Glutamatergic neuron (in vitro differentiated cells): ENCODE measurements around the gene UBE2E2. TPM values are rescaled to one million over a fixed set of nuclear protein-coding genes. Genes with fewer than 3 reads are reported as not detected.

Experiments
- DNase-seq: peaks from one replicate; pipeline ENCODE4 v3.0.0; 2022
- H3K27ac Mint-ChIP-seq: one replicate; pipeline ENCODE4 v1.8.0; 2020; ENCODE audit warnings: mild to moderate bottlenecking, mixed read lengths, inconsistent platforms; ENCODE audit not compliant: unreplicated experiment
- H3K27me3 Mint-ChIP-seq: one replicate; pipeline ENCODE4 v1.8.0; 2020; ENCODE audit warnings: mild to moderate bottlenecking, moderate library complexity, mixed read lengths, inconsistent platforms; ENCODE audit not compliant: unreplicated experiment
- H3K36me3 Mint-ChIP-seq: one replicate; pipeline ENCODE4 v1.8.0; 2020; ENCODE audit warnings: mild to moderate bottlenecking, mixed read lengths, inconsistent platforms; ENCODE audit not compliant: unreplicated experiment
- H3K4me1 Mint-ChIP-seq: one replicate; pipeline ENCODE4 v1.8.0; 2020; ENCODE audit warnings: mild to moderate bottlenecking, low read depth, mixed read lengths, inconsistent platforms; ENCODE audit not compliant: unreplicated experiment
- H3K4me3 Mint-ChIP-seq: one replicate; pipeline ENCODE4 v1.8.0; 2020; ENCODE audit warnings: mild to moderate bottlenecking, mixed read lengths, inconsistent platforms; ENCODE audit not compliant: unreplicated experiment
- H3K9me3 Mint-ChIP-seq: one replicate; pipeline ENCODE4 v1.8.0; 2020; ENCODE audit warnings: mild to moderate bottlenecking, moderate library complexity, mixed read lengths, inconsistent platforms; ENCODE audit not compliant: unreplicated experiment
- total RNA-seq: library from RNA; stranded (reverse); fragmentation: NEBNext Ultra II Directional; extraction: Animal tissue kit (Norgen Biotek cat#: 25700); gene quantifications from one replicate; pipeline ENCODE4 v1.2.1, GENCODE V29; 2021; ENCODE audit not compliant: unreplicated experiment
- TF ChIP-seq, protein P1 (sequence below): fragments of 200-600 bp; sonication (generic); IDR thresholded peaks from one replicate; pipeline ENCODE4 v1.5.0; 2021; ENCODE audit not compliant: partially characterized antibody, unreplicated experiment

The UBE2E2 gene
- total RNA-seq, 1 donor from 2014 or later, result 40.6 TPM

DNA sequence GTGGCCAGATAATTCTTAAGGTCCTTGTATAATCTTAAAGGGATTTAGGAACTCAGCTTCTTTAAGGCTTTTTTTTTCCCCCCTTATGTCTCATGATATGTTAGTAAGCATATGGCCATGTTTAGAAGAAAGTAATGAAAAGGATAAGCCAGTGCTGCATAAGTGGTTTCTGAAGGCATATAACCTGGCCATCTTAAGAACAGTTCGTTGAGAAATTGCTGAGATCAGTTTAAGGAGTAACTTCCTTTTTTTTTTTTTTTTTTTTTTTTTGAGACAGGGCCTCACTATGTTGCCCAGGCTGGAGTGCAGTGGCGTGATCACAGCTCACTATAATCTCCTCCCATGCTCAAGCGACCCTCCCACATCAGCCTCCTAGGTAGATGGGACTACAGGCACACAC lies 51.7 kb downstream of the UBE2E2 start:
- H3K9me3 Mint-ChIP-seq, result no peaks in the 10 kb centered on the region
- no peaks in the 10 kb centered on the region for H3K4me1 Mint-ChIP-seq
- H3K27ac Mint-ChIP-seq, result no peak overlapping the region

DNA sequence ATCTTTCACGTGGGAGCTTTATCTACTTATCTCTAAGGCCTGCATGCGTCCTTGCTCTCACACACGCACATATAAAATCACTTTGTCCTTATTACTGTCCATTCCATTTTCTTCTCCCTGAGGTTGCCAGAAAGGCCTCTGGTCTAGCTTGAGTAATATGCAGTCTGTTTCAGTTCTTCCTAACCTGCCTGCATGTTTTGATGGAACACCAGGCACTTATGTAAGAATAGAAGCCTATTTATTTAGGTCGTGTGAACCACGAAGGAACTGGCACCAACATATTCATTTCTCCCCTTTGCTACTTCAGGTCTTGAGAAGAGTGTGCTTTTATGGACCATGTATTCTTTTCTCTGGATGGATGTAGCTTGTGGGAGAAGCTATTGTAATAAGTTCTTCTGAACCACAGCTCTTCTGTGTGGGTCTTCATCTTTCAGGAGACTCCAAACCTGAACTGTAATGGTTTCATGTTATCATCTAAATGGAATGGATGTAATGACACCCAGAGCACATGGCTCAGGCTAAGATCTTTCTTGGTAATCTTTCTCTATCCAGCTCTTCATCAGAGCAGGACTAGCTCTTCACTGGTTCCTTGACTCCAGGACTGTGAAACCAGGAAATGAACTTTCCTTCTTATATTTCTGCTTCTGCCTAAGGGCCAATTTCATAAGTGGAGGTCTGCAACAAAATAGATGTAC lies 53.8 kb downstream of the UBE2E2 start:
- no peaks in the 10 kb centered on the region for H3K4me1 Mint-ChIP-seq
- H3K27me3 Mint-ChIP-seq, result no peaks in the 10 kb centered on the region
- H3K36me3 Mint-ChIP-seq, result no peaks in the 10 kb centered on the region
- no peaks in the 10 kb centered on the region for H3K9me3 Mint-ChIP-seq
- no peak overlapping the region for H3K4me3 Mint-ChIP-seq
- TF ChIP-seq, protein P1, sequence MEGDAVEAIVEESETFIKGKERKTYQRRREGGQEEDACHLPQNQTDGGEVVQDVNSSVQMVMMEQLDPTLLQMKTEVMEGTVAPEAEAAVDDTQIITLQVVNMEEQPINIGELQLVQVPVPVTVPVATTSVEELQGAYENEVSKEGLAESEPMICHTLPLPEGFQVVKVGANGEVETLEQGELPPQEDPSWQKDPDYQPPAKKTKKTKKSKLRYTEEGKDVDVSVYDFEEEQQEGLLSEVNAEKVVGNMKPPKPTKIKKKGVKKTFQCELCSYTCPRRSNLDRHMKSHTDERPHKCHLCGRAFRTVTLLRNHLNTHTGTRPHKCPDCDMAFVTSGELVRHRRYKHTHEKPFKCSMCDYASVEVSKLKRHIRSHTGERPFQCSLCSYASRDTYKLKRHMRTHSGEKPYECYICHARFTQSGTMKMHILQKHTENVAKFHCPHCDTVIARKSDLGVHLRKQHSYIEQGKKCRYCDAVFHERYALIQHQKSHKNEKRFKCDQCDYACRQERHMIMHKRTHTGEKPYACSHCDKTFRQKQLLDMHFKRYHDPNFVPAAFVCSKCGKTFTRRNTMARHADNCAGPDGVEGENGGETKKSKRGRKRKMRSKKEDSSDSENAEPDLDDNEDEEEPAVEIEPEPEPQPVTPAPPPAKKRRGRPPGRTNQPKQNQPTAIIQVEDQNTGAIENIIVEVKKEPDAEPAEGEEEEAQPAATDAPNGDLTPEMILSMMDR, result no peak
- no peak overlapping the region for H3K27ac Mint-ChIP-seq
- no peak for DNase-seq

More for the DNA sequence above, 51.7 kb downstream of the UBE2E2 start:
- TF ChIP-seq, protein P1, result no peak
- DNase-seq, result no peak
- Mint-ChIP-seq H3K27me3 (no peaks in the 10 kb centered on the region), H3K4me3 (no peak overlapping the region), H3K36me3 (no peaks in the 10 kb centered on the region)

DNA sequence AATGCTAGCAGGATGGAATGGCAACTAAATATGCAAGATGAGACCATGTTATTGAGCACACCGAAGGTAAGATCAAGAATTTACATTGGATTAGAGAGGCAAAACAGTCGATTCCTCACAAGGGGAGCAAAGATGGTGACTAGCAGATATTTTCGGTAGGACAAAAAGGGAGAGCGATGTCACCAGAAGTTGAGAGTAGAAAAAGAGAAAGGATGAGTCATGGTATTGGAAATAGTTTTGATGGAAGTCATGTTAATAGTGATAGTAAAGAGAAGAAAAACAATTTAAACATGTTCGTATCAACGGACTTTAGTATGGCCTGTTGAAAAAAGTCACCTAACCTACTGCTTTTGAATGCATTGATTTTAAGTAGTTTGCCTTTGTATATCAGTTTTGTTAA lies 55.0 kb downstream of the UBE2E2 start:
- H3K4me3 Mint-ChIP-seq, result no peak overlapping the region
- H3K27me3 Mint-ChIP-seq, result no peaks in the 10 kb centered on the region
- TF ChIP-seq, protein P1, result no peak
- no peaks in the 10 kb centered on the region for H3K4me1 Mint-ChIP-seq
- no peak for DNase-seq
- no peak overlapping the region for H3K27ac Mint-ChIP-seq
- no peaks in the 10 kb centered on the region for H3K9me3 Mint-ChIP-seq
- no peaks in the 10 kb centered on the region for H3K36me3 Mint-ChIP-seq

DNA sequence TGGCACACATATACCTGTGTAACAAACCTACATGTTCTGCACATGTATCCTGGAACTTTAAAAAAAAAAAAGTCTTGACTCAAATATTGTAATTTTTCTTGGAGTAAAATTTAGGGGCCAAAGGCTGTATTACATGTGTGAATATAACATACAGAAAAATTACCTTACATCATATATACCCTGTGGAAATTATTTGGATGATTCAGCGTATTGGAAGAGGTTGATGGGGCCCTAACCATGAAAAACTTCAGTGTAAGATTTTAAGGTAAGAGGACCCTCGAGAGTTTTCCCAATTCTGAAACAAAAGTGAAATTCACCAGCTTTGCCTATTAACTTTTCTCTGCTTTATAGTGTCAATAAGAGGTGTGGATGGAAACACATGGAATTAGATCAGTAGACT lies 56.4 kb downstream of the UBE2E2 start:
- no peaks in the 10 kb centered on the region for H3K4me1 Mint-ChIP-seq
- no peak overlapping the region for H3K4me3 Mint-ChIP-seq
- no peak overlapping the region for H3K27ac Mint-ChIP-seq
- TF ChIP-seq, protein P1, result no peak
- no peak for DNase-seq
- H3K9me3 Mint-ChIP-seq, result no peaks in the 10 kb centered on the region
- no peaks in the 10 kb centered on the region for H3K27me3 Mint-ChIP-seq
- no peaks in the 10 kb centered on the region for H3K36me3 Mint-ChIP-seq

DNA sequence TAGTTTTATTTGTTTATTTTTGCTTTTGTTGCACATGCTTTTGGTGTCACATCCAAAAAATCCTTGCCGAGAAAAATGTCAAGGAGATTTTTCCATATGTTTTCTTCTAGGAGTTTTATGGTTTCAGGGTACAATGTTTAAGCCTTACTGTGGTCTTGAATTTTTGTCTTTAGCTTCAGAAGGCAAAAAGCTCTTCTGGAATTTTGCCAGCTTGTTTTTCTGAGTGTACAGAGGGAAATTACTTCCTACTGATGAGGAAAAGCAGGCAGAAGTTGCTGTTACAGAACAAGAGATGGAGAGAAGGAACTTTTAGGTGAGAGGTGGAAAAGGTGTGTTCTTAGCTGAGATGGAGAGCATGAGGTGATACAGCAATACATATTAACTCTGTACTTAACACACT lies 59.6 kb downstream of the UBE2E2 start:
- Mint-ChIP-seq H3K27me3 (no peaks in the 10 kb centered on the region), H3K4me1 (no peaks in the 10 kb centered on the region), H3K36me3 (no peaks in the 10 kb centered on the region), H3K27ac (no peak overlapping the region), H3K4me3 (no peak overlapping the region), H3K9me3 (peaks cover 1% of the 10 kb centered on the region)
- TF ChIP-seq, protein P1, result no peak
- no peak for DNase-seq
